ENCODE measurements around the gene TECTA.

DNA sequence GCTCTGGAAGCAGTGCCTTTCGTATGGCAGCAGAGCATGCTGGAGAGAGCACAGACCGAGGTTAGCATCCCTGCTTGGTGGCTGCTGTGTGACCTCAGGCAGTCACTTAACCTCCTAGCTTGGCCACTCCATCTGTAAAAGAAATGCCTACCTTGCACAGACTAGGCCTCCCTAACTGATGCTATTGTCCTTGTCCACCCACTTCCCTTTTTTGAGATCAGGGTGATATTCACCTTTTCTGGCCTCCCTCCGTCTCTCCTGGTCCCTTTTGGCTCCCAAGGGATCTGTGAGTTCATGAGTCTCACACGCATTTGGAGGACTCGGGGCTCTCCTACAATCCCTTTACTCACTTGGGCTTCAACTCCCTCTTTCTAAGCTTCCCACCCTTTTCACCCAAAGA, 37.2 kb downstream of the TECTA start:
- no peak for TF ChIP-seq EZH2 (IDR thresholded peaks at IDR 0.05; ENCODE audit: low read length, missing control alignments)
- TF ChIP-seq, protein P1, sequence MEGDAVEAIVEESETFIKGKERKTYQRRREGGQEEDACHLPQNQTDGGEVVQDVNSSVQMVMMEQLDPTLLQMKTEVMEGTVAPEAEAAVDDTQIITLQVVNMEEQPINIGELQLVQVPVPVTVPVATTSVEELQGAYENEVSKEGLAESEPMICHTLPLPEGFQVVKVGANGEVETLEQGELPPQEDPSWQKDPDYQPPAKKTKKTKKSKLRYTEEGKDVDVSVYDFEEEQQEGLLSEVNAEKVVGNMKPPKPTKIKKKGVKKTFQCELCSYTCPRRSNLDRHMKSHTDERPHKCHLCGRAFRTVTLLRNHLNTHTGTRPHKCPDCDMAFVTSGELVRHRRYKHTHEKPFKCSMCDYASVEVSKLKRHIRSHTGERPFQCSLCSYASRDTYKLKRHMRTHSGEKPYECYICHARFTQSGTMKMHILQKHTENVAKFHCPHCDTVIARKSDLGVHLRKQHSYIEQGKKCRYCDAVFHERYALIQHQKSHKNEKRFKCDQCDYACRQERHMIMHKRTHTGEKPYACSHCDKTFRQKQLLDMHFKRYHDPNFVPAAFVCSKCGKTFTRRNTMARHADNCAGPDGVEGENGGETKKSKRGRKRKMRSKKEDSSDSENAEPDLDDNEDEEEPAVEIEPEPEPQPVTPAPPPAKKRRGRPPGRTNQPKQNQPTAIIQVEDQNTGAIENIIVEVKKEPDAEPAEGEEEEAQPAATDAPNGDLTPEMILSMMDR (conservative IDR thresholded peaks at IDR 0.05 in 1 of 2, IDR thresholded peaks at IDR 0.05 in 1 of 2; ENCODE audit: low read depth in 1 of 2, low read length in 2 of 2) = no peak
